IPS-NIHi11 (cell line): ENCODE data around the gene STX1B.
A peak's percentile ranks its signal among the peaks of the same experiment; 100 is the strongest.
"Not testable (repeated sequence)": the region's sequence is repeated elsewhere in the genome, so short reads cannot be mapped to it uniquely, and the experiment has no call there.

ENCODE experiments used
- DNase-seq: peaks from one replicate; pipeline ENCODE4 v3.0.0; 2012; ENCODE audit warnings: mixed read lengths, low spot score

STX1B gene

DNA sequence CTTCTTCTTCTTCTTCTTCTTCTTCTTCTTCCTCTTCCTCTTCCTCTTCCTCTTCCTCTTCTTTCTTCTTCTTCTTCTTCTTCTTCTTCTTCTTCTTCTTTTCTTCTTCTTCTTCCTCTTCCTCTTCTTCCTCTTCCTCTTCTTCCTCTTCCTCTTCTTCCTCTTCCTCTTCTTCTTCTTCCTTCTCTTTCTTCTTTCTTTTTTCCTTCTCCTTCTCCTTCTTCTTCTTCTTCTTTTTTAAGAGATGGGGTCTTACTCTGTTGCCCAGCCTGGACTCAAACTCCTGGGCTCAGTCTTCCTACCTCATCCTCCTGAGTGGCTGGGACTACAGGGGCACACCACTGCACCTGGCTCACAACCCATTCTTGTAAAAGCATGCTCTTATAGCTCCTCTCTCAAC lies 2.9 kb upstream of the STX1B start:
- not testable (repeated sequence) for DNase-seq

GRCh38 chr16:31011815-31012214 lies 1.4 kb upstream of the STX1B start:
- DNase-seq = not testable (repeated sequence)

- peak; percentile 59 for DNase-seq
Observed at GRCh38 chr16:31009894-31010584, 399 bp downstream of the STX1B start.

GRCh38 chr16:31009120-31009519 lies 1.3 kb downstream of the STX1B start:
- DNase-seq = no peak

DNA sequence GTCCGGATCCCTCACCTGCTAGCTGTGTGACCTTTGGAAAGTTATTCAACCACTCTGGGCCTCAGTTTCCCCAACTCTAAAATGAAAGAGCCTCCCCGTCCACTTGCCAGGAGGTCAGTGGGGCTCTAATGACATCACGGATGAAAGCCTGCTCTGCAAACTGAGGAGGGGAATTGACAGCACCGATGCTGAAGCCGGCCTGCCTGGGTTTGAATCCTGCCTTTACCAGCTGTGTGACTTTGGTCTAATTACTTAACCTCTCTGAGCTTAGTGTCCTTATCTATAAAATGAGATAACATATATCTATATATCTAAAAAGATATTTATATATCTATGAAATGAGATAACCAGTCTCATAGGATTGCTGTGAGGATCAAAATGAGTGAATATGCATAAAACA lies 1.9 kb downstream of the STX1B start:
- DNase-seq = no peak

GRCh38 chr16:31008149-31008548 lies 2.3 kb downstream of the STX1B start:
- no peak for DNase-seq

DNA sequence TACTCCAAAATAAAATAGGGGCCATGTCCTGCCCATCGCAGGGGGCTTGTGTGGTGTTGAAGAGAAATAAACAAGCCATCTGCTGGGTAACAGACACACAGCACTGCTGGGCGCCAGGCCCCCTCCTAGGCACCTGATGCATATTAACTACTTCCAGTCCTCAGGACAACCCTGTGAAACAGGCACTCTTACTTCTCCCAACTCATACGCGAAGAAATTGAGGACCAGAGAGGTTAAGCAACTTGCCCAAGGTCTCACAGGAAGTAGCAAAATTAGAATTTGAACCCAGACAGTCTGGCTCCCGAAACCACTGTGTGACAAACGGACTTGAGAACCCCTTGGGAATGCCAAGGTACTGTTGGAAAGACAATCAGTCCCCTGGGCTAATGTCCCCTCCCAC lies 2.8 kb downstream of the STX1B start:
- DNase-seq = no peak

DNA sequence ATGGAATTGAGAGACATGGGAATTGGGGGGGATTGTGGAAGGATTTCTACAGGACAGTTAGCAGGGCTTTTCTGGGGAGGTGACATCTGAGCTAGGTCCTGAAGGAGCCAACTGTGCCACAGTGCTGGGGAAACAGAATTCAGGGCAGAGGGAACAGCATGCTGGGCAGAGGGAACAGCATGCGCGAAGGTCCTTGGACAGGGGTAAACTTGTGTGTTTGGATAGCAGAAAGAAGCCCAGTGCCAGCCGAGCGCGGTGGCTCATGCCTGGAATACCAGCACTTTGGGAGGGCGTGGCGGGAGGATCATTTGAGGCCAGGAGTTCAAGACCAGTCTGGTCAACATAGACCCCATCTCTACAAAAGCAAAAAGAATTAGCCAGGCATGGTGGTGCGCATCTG lies 3.8 kb downstream of the STX1B start:
- no peak for DNase-seq

DNA sequence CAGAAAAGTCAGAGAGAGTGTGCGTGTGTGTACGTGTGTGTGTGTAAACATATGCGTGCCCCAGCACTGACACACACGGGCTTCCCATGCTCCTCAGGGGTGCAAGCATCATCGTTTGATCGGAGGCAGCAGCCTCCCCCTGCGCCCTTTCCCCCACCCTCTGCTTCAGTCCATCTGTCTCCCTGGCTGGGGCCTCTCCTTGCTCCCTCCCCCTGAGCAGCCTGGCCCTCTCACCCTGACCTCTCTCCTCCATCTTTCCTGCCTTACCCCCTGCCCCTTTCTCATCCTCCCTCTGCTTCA lies 4.4 kb downstream of the STX1B start:
- DNase-seq = no peak

DNA sequence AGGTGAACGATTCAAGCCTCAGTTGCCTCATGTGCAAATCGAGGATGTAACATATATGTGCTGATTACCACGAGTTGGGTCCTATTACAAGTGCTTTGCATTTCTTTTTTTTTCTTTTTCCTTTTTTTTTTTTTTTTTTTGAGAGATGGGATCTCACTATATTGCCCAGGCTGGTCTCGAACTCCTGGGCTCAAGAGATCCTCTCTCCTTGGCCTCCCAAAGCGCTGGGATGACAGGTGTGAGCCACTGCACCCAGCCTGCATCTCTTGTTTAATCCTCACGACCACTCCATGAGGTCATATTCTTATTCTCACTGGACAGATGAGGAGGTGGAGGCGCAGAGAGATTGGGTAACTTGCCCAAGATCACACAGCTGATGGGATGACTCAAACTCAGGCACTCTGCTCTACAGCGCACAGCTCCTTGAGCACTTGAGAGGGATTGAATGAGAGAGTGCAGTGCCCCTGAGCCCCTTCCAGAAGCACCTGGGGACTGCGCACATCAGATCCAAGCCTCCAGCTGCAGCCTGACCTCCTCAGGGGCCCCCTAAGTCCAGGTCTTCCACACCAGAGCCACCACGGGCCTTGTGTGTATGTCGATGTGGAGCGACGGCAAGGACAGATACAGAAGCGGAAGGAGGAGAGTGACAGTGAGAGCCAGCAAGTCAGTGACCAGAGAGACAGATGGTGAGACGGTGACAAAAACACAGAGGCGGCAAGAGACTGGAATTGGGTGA lies 4.9 kb downstream of the STX1B start:
- no peak for DNase-seq

GRCh38 chr16:31004658-31005057 lies 5.8 kb downstream of the STX1B start:
- DNase-seq = no peak

DNA sequence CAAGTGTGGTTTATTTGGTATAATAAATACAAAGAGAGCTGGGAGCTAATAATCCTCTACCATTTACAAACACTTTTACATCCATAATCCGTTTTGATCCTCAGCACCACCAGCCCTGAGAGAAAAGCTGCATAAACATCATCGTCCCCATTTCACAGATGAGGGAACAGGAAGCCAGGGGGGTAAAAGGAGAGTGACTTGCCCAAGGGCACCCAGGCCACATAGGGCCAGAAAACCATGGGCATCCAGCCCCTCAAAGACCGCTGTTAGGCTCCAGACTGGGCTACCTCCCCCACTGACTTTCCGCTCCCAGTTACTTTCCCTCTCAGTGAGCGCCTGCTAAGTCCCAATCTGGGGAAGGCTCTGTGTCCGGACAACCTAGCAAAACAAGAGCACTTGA lies 6.7 kb downstream of the STX1B start:
- no peak for DNase-seq

DNA sequence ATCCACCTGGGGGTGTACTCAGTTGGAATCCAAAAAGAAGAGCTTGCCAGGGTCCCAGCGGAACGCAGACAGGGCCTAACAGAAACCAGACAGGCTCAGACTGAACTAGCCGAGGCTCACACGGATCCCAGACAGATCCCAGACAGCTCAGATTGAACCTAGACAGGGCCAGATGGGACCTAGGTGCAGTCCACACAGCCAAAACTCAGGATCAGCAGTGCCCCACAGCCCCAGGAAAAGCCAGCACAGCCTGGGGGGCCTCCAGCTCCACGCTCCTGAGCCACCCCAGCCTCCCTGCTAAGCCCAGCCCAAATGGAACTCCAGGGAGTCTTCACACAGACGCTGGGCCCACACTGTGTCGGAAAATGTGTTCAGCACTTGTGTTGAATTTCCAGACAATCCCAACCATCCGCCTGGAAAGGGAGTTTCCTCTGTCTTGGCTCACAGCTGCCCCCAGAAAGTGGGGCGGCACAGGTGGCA lies 7.5 kb downstream of the STX1B start:
- no peak for DNase-seq

DNA sequence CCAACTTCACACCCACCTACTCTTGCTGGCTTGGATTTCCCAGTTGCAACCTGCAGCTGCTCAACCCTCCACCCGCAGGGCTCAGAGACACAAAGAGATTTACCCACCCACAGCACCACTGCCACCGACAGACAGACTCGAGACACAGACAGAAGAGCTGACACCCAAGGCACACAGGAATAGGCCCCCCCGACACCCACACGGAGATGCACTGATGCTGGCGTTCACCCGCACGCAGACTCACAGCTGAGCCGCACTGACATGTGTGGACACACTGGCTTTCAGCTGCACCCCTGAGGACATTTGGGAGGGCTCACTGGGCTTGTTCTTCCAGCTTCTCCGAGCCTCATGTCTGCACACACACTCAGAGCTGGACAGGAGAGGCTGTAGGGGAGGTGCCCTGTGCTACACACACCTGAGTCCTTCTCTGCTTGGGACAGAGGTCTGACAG lies 8.2 kb downstream of the STX1B start:
- no peak for DNase-seq

DNA sequence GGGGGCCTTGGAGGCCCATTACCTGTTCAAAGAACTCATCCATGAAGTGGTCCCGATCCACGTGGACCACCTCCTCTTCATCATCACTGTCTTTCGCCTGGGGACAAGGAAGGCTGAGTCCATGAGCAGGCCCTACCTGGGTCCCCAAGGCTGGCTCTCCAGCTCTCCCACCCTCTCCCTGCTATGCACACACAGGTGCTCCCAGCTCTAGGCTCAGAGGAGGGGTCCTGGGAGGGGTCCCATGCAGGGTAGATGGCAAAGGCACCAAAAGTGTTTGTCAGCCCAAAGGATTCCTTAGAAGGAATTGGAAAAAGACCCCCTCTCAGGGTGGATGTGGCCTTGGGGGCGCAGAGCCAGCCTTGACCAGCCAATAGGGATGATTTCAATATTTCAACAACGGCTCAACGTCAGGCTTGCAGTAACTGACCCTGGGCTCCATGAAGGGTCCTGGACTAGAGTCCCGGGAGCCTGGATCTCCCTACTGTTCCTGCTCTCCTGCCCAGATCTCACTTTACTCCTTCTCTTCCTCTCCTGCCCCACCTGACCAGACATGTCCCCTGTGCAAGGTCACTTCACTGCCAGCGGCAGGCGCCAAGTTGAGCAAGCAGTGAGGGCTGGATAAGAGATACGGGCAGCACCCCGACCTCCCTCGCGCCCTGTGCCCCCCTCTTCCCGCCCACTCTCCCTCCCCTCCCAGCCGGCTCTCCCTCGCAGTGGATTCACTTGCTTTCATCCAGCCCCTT lies 8.8 kb downstream of the STX1B start:
- no peak for DNase-seq

DNA sequence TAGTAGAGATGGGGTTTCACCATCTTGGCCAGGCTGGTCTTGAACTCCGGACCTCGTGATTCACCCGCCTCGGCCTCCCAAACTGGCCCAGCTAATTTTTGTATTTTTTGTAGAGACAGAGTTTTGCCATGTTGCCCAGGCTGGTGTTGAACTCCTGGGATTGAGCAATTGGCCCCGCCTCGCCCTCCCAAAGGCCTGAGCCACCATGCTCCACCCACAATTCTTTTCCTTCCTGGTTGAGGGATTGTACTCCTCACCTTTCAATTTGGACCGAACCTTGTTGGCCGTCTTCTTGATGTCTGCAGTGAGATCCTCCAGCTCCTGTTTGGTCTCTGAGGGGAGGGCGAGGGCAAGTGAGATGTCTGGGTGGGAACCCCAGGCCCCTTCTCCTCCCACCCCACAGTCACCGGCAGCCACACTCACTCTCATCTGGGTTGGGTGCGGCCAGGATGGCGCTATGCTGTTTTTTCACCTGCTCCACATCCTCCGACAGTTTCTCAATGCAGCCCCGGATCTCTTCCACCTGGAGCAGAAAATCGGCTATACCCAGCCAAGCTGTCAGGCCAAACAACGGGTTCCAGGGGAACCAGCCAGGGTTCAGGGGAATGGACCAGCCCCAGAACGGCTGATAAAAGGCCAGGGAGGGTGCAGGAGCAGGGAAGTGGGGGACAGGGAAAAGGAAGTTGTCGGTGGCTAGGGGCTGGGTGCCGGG lies 9.6 kb downstream of the STX1B start:
- DNase-seq = no peak

GRCh38 chr16:30998852-30999761 lies 11.3 kb downstream of the STX1B start:
- no peak for DNase-seq

DNA sequence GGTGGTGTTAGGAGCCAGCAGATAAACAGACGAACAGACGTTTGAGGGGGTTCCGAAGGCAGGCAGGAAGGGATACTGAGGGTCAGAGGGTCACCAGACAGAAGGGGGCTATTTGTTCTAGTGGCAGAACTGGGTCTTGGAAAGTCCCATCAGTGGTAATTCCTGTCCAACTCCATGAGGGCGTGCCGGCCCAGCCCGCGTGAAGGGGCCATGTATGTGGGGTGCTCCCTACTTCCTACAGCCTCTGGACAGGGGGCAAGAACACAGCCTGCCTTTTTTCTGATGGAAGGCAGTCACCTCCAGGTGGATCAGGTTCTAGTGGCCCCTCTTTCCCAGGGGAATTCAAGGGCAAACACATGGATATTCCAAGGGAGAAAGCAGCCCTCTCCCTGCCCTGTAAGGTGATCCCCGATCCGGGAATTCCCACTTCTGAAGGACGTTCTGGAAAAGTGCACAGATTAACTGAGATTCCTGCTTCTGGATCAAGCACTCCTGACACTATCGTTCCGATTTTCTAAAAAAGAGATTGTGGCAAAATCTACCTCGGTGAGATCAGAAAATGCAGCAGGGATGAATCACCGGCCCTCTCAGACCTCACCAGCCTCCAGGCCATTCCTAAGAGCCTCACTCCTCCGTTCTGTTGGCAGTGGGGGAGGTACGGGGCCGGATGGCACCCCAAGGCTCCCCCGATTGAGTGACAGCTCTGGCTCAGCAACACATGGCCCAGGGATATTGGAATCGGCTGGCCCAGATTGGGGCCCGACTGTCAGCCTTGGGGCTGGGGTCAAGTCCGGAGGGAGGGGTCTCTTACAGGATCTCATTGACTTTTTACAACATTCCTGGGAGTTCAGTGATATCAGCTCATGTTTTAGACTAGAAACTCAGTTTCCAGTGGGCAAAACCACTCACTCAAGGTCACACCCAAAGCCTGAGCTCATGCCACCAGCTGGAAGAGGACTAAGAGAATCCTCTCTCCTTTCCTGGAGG lies 12.4 kb downstream of the STX1B start:
- no peak for DNase-seq

DNA sequence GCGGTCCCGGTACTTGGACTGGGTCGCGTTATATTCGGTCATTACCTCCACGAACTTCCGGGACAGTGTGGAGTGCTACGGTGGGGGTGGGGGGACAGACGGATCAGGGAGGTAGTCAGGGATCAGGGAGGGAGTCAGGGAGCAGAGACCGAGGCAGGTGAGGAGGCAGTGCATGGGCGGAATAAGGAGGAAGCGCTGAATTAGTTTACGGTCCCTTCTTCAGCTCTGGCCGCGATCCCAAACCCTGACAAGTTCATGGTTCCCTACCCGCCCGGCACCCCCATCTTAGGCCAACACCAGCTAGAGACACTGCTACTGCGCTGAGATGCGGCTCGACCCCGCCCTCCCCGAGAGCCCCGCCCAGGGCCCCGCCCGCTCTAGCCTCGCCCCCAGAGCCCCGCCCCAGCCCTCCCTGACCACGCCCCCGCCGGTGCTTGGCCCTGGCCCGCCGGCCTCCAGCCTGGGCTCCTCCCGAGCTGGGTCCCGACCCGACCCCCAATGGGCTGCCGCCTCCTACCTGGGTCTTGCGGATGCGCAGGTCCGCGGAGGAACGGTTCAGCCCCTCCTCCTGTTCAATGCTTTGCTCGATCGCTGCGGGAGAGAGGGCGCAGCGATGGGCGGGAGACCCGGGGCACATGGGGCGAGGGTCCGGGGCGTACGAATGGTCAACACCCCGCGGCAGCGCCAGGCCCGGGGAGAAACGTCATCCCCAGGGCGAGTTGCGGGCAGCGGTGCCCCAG lies 13.3 kb downstream of the STX1B start:
- DNase-seq = peak; percentile 99
